ENCODE measurements around the gene PROX2.

Gene PROX2

GRCh38 chr14:74898083-74898482 lies 22.1 kb upstream of the PROX2 start:
- POLR2A ChIA-PET = interaction anchor here (1.2 kb wide), 1 partner anchor 20 kb away, joined by 4 read pairs; no protein-coding TSS in a partner anchor
- CTCF ChIA-PET = interaction anchor here (1.1 to 17.5 kb wide), 7 partner anchors 8 to 190 kb away, joined by 3 to 542 read pairs (median 3); no protein-coding TSS in a partner anchor
- no peak for DNase-seq (ENCODE audit: extremely low spot score)

GRCh38 chr14:74897642-74898041 lies 21.7 kb upstream of the PROX2 start:
- ChIA-PET POLR2A (interaction anchor here (1.2 kb wide), 1 partner anchor 19 kb away, joined by 4 read pairs; no protein-coding TSS in a partner anchor), CTCF (interaction anchor here (0.9 to 17.5 kb wide), 9 partner anchors 8 to 191 kb away, joined by 3 to 542 read pairs (median 3); no protein-coding TSS in a partner anchor)
- TF ChIP-seq CTCF (IDR thresholded peaks at IDR 0.05; ENCODE audit: control extremely low read depth, extremely low read depth, low read depth, missing control alignments) = no peak
- DNase-seq (ENCODE audit: extremely low spot score) = no peak

More at GRCh38 chr14:74898083-74898482, 22.1 kb upstream of the PROX2 start:
- TF ChIP-seq CTCF (IDR thresholded peaks at IDR 0.05; ENCODE audit: control extremely low read depth, extremely low read depth, low read depth, missing control alignments) = no peak

- POLR2A ChIA-PET = no interaction called here
- no peak for DNase-seq (ENCODE audit: extremely low spot score)
- CTCF ChIA-PET = interaction anchor here (2.3 to 17.5 kb wide), 2 partner anchors 10 to 40 kb away, joined by 28 to 542 read pairs; no protein-coding TSS in a partner anchor
These were observed 20.5 kb upstream of the PROX2 start for GRCh38 chr14:74896400-74896799.

GRCh38 chr14:74893614-74894091 lies 17.7 kb upstream of the PROX2 start:
- DNase-seq (ENCODE audit: extremely low spot score) = no peak
- POLR2A ChIA-PET = interaction anchor here (1.0 kb wide), 1 partner anchor 9 kb away, joined by 4 read pairs; no protein-coding TSS in a partner anchor
- CTCF ChIA-PET = interaction anchor here (1.1 to 7.6 kb wide), 17 partner anchors 8 to 284 kb away, joined by 3 to 143 read pairs (median 7); partner anchors contain the start of genes DLST, EIF2B2 and PROX2
- TF ChIP-seq CTCF (IDR thresholded peaks at IDR 0.05; ENCODE audit: control extremely low read depth, extremely low read depth, low read depth, missing control alignments) = no peak

More at GRCh38 chr14:74896400-74896799, 20.5 kb upstream of the PROX2 start:
- TF ChIP-seq CTCF (IDR thresholded peaks at IDR 0.05; ENCODE audit: control extremely low read depth, extremely low read depth, low read depth, missing control alignments) = no peak

- CTCF ChIA-PET = interaction anchor here (0.9 to 7.6 kb wide), 17 partner anchors 8 to 284 kb away, joined by 3 to 143 read pairs (median 7); partner anchors contain the start of genes DLST, EIF2B2 and PROX2
- no peak for DNase-seq (ENCODE audit: extremely low spot score)
- TF ChIP-seq CTCF (IDR thresholded peaks at IDR 0.05; ENCODE audit: control extremely low read depth, extremely low read depth, low read depth, missing control alignments) = no peak
- POLR2A ChIA-PET = interaction anchor here (1.2 kb wide), 1 partner anchor 11 kb away, joined by 3 read pairs; the partner anchor contains the start of gene DLST
These were observed 16.8 kb upstream of the PROX2 start for GRCh38 chr14:74892745-74893144.

GRCh38 chr14:74891870-74892269 lies 15.9 kb upstream of the PROX2 start:
- DNase-seq (ENCODE audit: extremely low spot score) = no peak
- ChIA-PET CTCF (interaction anchor here (2.2 to 7.6 kb wide), 6 partner anchors 7 to 54 kb away, joined by 9 to 143 read pairs (median 12); partner anchors contain the start of gene PROX2), POLR2A (interaction anchor here (1.2 kb wide), 1 partner anchor 10 kb away, joined by 3 read pairs; the partner anchor contains the start of gene DLST)
- no peak for TF ChIP-seq CTCF (IDR thresholded peaks at IDR 0.05; ENCODE audit: control extremely low read depth, extremely low read depth, low read depth, missing control alignments)

Measured in GM10248 (cell line).